Caco-2 (cell line): ENCODE measurements around the gene CTSD. TPM values are rescaled to one million over a fixed set of nuclear protein-coding genes. Genes with fewer than 3 reads are reported as not detected.

Source experiments
- BruUV-seq: library from RNA; stranded (reverse); fragments of 400-500 nt; replicated peaks from 2 replicates; lab custom pipeline; 2021; lab: Mats Ljungman, UMichigan
- CTCF ChIA-PET: fragments of 300-600 bp; sonication (Branson Sonifier 250); formaldehyde crosslinking; loops from one replicate; lab custom pipeline; 2022; ENCODE audit warnings: antibody characterized with exemption; lab: Charles Lee
- POLR2A ChIA-PET: fragments of 300-600 bp; sonication (Branson Sonifier 250); formaldehyde crosslinking; loops from one replicate; lab custom pipeline; 2022; ENCODE audit warnings: antibody characterized with exemption; lab: Charles Lee
- DNase-seq, 2 experiments: peaks; one replicate each; pipeline versions ENCODE4 v3.0.0 to v3.0.0-alpha.2; 2020 to 2022
- H3K27me3 ChIP-seq: replicated peaks from 2 replicates; pipeline ENCODE4 v1.6.0; 2011; ENCODE audit warnings: low read length; ENCODE audit not compliant: control insufficient read depth, insufficient read depth
- H3K36me3 ChIP-seq: 2 replicates; pipeline ENCODE4 v1.5.1; 2011; ENCODE audit warnings: low read length; ENCODE audit not compliant: control insufficient read depth, insufficient read depth
- H3K4me1 ChIP-seq: fragments of 250-450 bp; sonication (Bioruptor Pico); 2 replicates; pipeline ENCODE4 v1.5.1; 2020; ENCODE audit warnings: mild to moderate bottlenecking
- H3K4me3 ChIP-seq: 2 replicates; pipeline ENCODE4 v1.5.1; 2011; ENCODE audit warnings: low read depth, mild to moderate bottlenecking, control low read depth, low read length
- H3K9me3 ChIP-seq: fragments of 250-450 bp; sonication (Bioruptor Pico); 2 replicates; pipeline ENCODE4 v1.5.1; 2020; ENCODE audit warnings: mild to moderate bottlenecking, moderate library complexity
- H3K27ac Mint-ChIP-seq: one replicate; pipeline ENCODE4 v1.8.0; 2022; ENCODE audit warnings: mixed read lengths; ENCODE audit not compliant: unreplicated experiment
- H3K27me3 Mint-ChIP-seq: one replicate; pipeline ENCODE4 v1.8.0; 2022; ENCODE audit warnings: mixed read lengths; ENCODE audit not compliant: insufficient read depth, unreplicated experiment
- H3K36me3 Mint-ChIP-seq: one replicate; pipeline ENCODE4 v1.8.0; 2022; ENCODE audit warnings: mild to moderate bottlenecking, mixed read lengths; ENCODE audit not compliant: insufficient read depth, unreplicated experiment
- H3K4me1 Mint-ChIP-seq: one replicate; pipeline ENCODE4 v1.8.0; 2022; ENCODE audit warnings: low read depth, mixed read lengths; ENCODE audit not compliant: unreplicated experiment
- H3K4me3 Mint-ChIP-seq: one replicate; pipeline ENCODE4 v1.8.0; 2022; ENCODE audit warnings: mild to moderate bottlenecking, moderate library complexity, mixed read lengths; ENCODE audit not compliant: unreplicated experiment
- H3K9me3 Mint-ChIP-seq: one replicate; pipeline ENCODE4 v1.8.0; 2022; ENCODE audit warnings: mixed read lengths; ENCODE audit not compliant: unreplicated experiment
- CTCF ChIP-seq, 2 experiments: fragments of 200-600 bp in 1 of 2; IDR thresholded peaks; 1 replicate in 1 of 2; 2 replicates in 1 of 2; pipeline versions ENCODE4 v1.5.1 to v1.8.0; 2011 to 2022; ENCODE audit warnings: antibody characterized with exemption in 1 of 2, control low read depth in 1 of 2, inconsistent platforms in 1 of 2, low read depth in 1 of 2, low read length in 1 of 2, mild to moderate bottlenecking in 1 of 2, moderate library complexity in 1 of 2; ENCODE audit not compliant: insufficient read depth in 1 of 2, severe bottlenecking in 1 of 2, unreplicated experiment in 1 of 2
- intact Hi-C: fragments of 100-400 bp; cut with micrococcal nuclease; formaldehyde crosslinking; loops from one replicate; pipeline ENCODE4 v1.10.0; 2022; ENCODE audit not compliant: unreplicated experiment
- total RNA-seq: library from RNA; stranded (reverse); gene quantifications from 2 replicates; pipeline ENCODE4 v1.2.3, GENCODE V29; 2022

CTSD gene
- total RNA-seq, 1 experiment from 2014 or later, result 335 TPM

- no peaks in the 10 kb centered on the region; the same call in 1 of the 2 replicates for H3K27me3 ChIP-seq
- no peaks in the 10 kb centered on the region for H3K36me3 Mint-ChIP-seq
- no peak overlapping the region for H3K27ac Mint-ChIP-seq
- H3K4me1 Mint-ChIP-seq, result no peaks in the 10 kb centered on the region
- no peaks in the 10 kb centered on the region for H3K36me3 ChIP-seq
- intact Hi-C loops, result no loop called here
- CTCF ChIA-PET, result no interaction called here
- peaks cover 11% of the 10 kb centered on the region for H3K9me3 Mint-ChIP-seq
- no peak overlapping the region for H3K4me3 ChIP-seq
- TF ChIP-seq CTCF (IDR thresholded peaks at IDR 0.05; ENCODE audit: insufficient read depth in 1 of 2, low read depth in 1 of 2, low read length in 1 of 2, severe bottlenecking in 1 of 2, unreplicated experiment in 1 of 2), result no peak
- H3K4me1 ChIP-seq, result no peaks in the 10 kb centered on the region
- BruUV-seq, result no TSS peak
- peaks cover 13% of the 10 kb centered on the region for H3K27me3 Mint-ChIP-seq
- POLR2A ChIA-PET, result no interaction called here
- no peak for DNase-seq
- H3K4me3 Mint-ChIP-seq, result no peak overlapping the region
- H3K9me3 ChIP-seq, result no peaks in the 10 kb centered on the region
Observed at GRCh38 chr11:1728301-1728700, 35.4 kb downstream of the CTSD start.

GRCh38 chr11:1727861-1728260 is 35.9 kb downstream of the CTSD start:
- POLR2A ChIA-PET, result no interaction called here

GRCh38 chr11:1727096-1727690 is 36.5 kb downstream of the CTSD start:
- CTCF ChIA-PET, result interaction anchor here (0.7 kb wide), 1 partner anchor 10 kb away, joined by 3 read pairs; no protein-coding TSS in a partner anchor
- no TSS peak for BruUV-seq
- intact Hi-C loops, result no loop called here
- H3K4me1 Mint-ChIP-seq, result no peaks in the 10 kb centered on the region
- peak in 1 of 2 experiments; percentile 23 for DNase-seq
- Histone ChIP-seq H3K9me3 (no peaks in the 10 kb centered on the region), H3K4me3 (no peak overlapping the region), H3K36me3 (no peaks in the 10 kb centered on the region), H3K4me1 (no peaks in the 10 kb centered on the region), H3K27me3 (no peaks in the 10 kb centered on the region)
- H3K9me3 Mint-ChIP-seq, result peaks cover 21% of the 10 kb centered on the region
- POLR2A ChIA-PET, result no interaction called here
- H3K4me3 Mint-ChIP-seq, result no peak overlapping the region
- TF ChIP-seq CTCF (IDR thresholded peaks at IDR 0.05; ENCODE audit: insufficient read depth in 1 of 2, low read depth in 1 of 2, low read length in 1 of 2, severe bottlenecking in 1 of 2, unreplicated experiment in 1 of 2), result no peak
- H3K36me3 Mint-ChIP-seq, result no peaks in the 10 kb centered on the region
- no peak overlapping the region for H3K27ac Mint-ChIP-seq
- H3K27me3 Mint-ChIP-seq, result peaks cover 12% of the 10 kb centered on the region

More at GRCh38 chr11:1727861-1728260, 35.9 kb downstream of the CTSD start:
- no peak overlapping the region for H3K4me3 ChIP-seq
- no peaks in the 10 kb centered on the region for H3K9me3 ChIP-seq
- Mint-ChIP-seq H3K4me3 (no peak overlapping the region), H3K27me3 (peaks cover 12% of the 10 kb centered on the region), H3K27ac (no peak overlapping the region), H3K36me3 (no peaks in the 10 kb centered on the region), H3K4me1 (no peaks in the 10 kb centered on the region), H3K9me3 (peaks cover 15% of the 10 kb centered on the region)
- peak in 1 of 2 experiments; percentile 14 for DNase-seq
- no peaks in the 10 kb centered on the region for H3K4me1 ChIP-seq
- CTCF ChIA-PET, result no interaction called here
- intact Hi-C loops, result no loop called here
- no peaks in the 10 kb centered on the region; the same call in 1 of the 2 replicates for H3K27me3 ChIP-seq
- H3K36me3 ChIP-seq, result no peaks in the 10 kb centered on the region
- no TSS peak for BruUV-seq
- no peak for TF ChIP-seq CTCF (IDR thresholded peaks at IDR 0.05; ENCODE audit: insufficient read depth in 1 of 2, low read depth in 1 of 2, low read length in 1 of 2, severe bottlenecking in 1 of 2, unreplicated experiment in 1 of 2)
